ELF-1 (cell line): ENCODE measurements around the gene MARK1.
"Not testable (repeated sequence)": the region's sequence is repeated elsewhere in the genome, so short reads cannot be mapped to it uniquely, and the experiment has no call there.

Source experiments
- DNase-seq: peaks from one replicate; pipeline ENCODE4 v3.0.0-alpha.2; 2016; ENCODE audit warnings: low read depth, low spot score

The MARK1 gene

GRCh38 chr1:220605651-220606050 is 77.7 kb downstream of the MARK1 start:
- not testable (repeated sequence) for DNase-seq

GRCh38 chr1:220611100-220611499 is 83.2 kb downstream of the MARK1 start:
- peak; percentile 70 for DNase-seq

GRCh38 chr1:220616836-220617235 is 88.9 kb downstream of the MARK1 start:
- no peak for DNase-seq

GRCh38 chr1:220628431-220628830 is 100.5 kb downstream of the MARK1 start:
- peak; percentile 17 for DNase-seq

- DNase-seq: peak; percentile 37
These were observed 103.4 kb downstream of the MARK1 start for GRCh38 chr1:220631238-220631815.

- no peak for DNase-seq
These were observed 109.8 kb downstream of the MARK1 start for GRCh38 chr1:220637759-220638158.

GRCh38 chr1:220642285-220642684 is 114.3 kb downstream of the MARK1 start:
- no peak for DNase-seq

- no peak for DNase-seq
These were observed 125.1 kb downstream of the MARK1 start for GRCh38 chr1:220652995-220653394.

GRCh38 chr1:220655509-220655908 is 127.6 kb downstream of the MARK1 start:
- no peak for DNase-seq

- no peak for DNase-seq
These were observed 128.2 kb downstream of the MARK1 start for GRCh38 chr1:220655961-220656740.

GRCh38 chr1:220666349-220666748 is 138.4 kb downstream of the MARK1 start:
- no peak for DNase-seq

- DNase-seq: no peak
These were observed 141.1 kb downstream of the MARK1 start for GRCh38 chr1:220669005-220669404.

- DNase-seq: no peak
These were observed 142.4 kb downstream of the MARK1 start for GRCh38 chr1:220670365-220670764.

GRCh38 chr1:220673921-220674320 is 146.0 kb downstream of the MARK1 start:
- no peak for DNase-seq

- no peak for DNase-seq
These were observed 149.3 kb downstream of the MARK1 start for GRCh38 chr1:220677251-220677650.

- DNase-seq: peak; percentile 39
These were observed 152.2 kb downstream of the MARK1 start for GRCh38 chr1:220680085-220680687.

GRCh38 chr1:220681220-220681880 is 153.4 kb downstream of the MARK1 start:
- no peak for DNase-seq

GRCh38 chr1:220682901-220683576 is 155.1 kb downstream of the MARK1 start:
- DNase-seq: no peak

GRCh38 chr1:220683716-220684115 is 155.8 kb downstream of the MARK1 start:
- DNase-seq: not testable (repeated sequence)

GRCh38 chr1:220684890-220685289 is 157.0 kb downstream of the MARK1 start:
- no peak for DNase-seq

- DNase-seq: no peak
These were observed 157.9 kb downstream of the MARK1 start for GRCh38 chr1:220685879-220686278.

- DNase-seq: no peak
These were observed 159.9 kb downstream of the MARK1 start for GRCh38 chr1:220687809-220688208.
